A673 (cell line): Measurements from ENCODE around the gene MAP4K4. TPM values are rescaled to one million over a fixed set of nuclear protein-coding genes. Genes with fewer than 3 reads are reported as not detected.

Experiments
- BruUV-seq: library from RNA; stranded (reverse); fragments of 400-500 nt; replicated peaks from 2 replicates; lab custom pipeline; 2021; lab: Mats Ljungman, UMichigan
- CTCF ChIA-PET: fragments of 300-600 bp; sonication (Branson Sonifier 250); formaldehyde crosslinking; loops from one replicate; lab custom pipeline; 2022; ENCODE audit warnings: antibody characterized with exemption; lab: Charles Lee
- POLR2A ChIA-PET: fragments of 300-600 bp; sonication (Branson Sonifier 250); formaldehyde crosslinking; loops from one replicate; lab custom pipeline; 2022; ENCODE audit warnings: antibody characterized with exemption; ENCODE audit not compliant: low non-redundant PET; lab: Charles Lee
- DNase-seq: peaks from one replicate; pipeline ENCODE4 v3.0.0-alpha.2; 2015; ENCODE audit warnings: low spot score
- H3K27ac ChIP-seq: fragments of 200-600 bp; sonication (generic); 2 replicates; pipeline ENCODE4 v1.5.1; 2016; ENCODE audit warnings: mixed run types, low read depth, mild to moderate bottlenecking, mixed read lengths, antibody characterized with exemption, low read length; ENCODE audit not compliant: poor library complexity, severe bottlenecking
- H3K27me3 ChIP-seq: fragments of 200-600 bp; sonication (generic); replicated peaks from 2 replicates; pipeline ENCODE4 v1.6.1; 2017; ENCODE audit warnings: mixed run types, low read depth, mild to moderate bottlenecking, mixed read lengths, antibody characterized with exemption, low read length; ENCODE audit not compliant: insufficient read depth, poor library complexity
- H3K36me3 ChIP-seq: fragments of 200-600 bp; sonication (generic); 2 replicates; pipeline ENCODE4 v1.6.1; 2016; ENCODE audit warnings: mixed run types, mild to moderate bottlenecking, mixed read lengths, antibody characterized with exemption, low read length; ENCODE audit not compliant: insufficient read depth, poor library complexity, severe bottlenecking
- H3K4me1 ChIP-seq: fragments of 200-600 bp; sonication (generic); 2 replicates; pipeline ENCODE4 v1.6.1; 2017; ENCODE audit warnings: mixed run types, mild to moderate bottlenecking, mixed read lengths, antibody characterized with exemption, low read length; ENCODE audit not compliant: insufficient read depth, poor library complexity, severe bottlenecking
- H3K4me3 ChIP-seq: fragments of 200-600 bp; sonication (generic); 2 replicates; pipeline ENCODE4 v1.5.1; 2016; ENCODE audit warnings: low read depth, mixed run types, mild to moderate bottlenecking, mixed read lengths, low read length; ENCODE audit not compliant: poor library complexity, severe bottlenecking
- H3K9me3 ChIP-seq: fragments of 200-600 bp; sonication (generic); 2 replicates; pipeline ENCODE4 v1.6.1; 2016; ENCODE audit warnings: mixed run types, low read depth, mild to moderate bottlenecking, mixed read lengths, antibody characterized with exemption, low read length; ENCODE audit not compliant: poor library complexity, severe bottlenecking
- EZH2 ChIP-seq: fragments of 200-600 bp; sonication (generic); IDR thresholded peaks from 2 replicates; pipeline ENCODE4 v1.6.1; 2017; ENCODE audit warnings: borderline replicate concordance, low read depth, mild to moderate bottlenecking, mixed read lengths, antibody characterized with exemption, low read length; ENCODE audit not compliant: poor library complexity, severe bottlenecking
- intact Hi-C: fragments of 100-400 bp; cut with micrococcal nuclease; formaldehyde crosslinking; loops from one replicate; pipeline ENCODE4 v1.10.0; 2022; ENCODE audit not compliant: unreplicated experiment
- total RNA-seq: library from RNA; stranded (reverse); gene quantifications from 2 replicates; pipeline ENCODE4 v1.2.3, GENCODE V29; 2021
- TF ChIP-seq, protein P1 (sequence below): fragments of 300-800, 200-600 bp; sonication (generic); conservative IDR thresholded peaks from 2 replicates; pipeline ENCODE4 v1.5.1; 2017; ENCODE audit warnings: low read depth, mild to moderate bottlenecking, antibody characterized with exemption, low read length, moderate library complexity, mixed read lengths

Gene MAP4K4
- total RNA-seq, 1 experiment from 2014 or later: 157 TPM

DNA sequence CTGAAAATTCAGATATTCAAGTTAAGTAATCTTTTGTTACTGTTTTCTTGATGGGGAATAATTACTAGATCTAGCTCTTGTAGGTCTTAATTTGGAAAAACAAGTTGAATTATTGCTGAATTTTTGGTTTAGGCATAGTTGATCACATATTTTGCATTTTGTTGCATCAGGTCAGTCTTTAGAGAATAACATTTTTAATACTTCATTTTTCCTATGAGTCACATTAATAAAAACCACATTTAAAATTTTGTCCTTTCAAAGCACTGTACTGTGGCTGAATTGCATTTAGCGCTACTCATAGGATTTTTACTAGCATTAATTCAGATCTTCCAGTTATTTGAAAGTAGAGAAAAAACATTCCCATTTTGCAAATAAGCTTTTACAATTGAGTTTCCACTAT, 23.2 kb downstream of the MAP4K4 start:
- Histone ChIP-seq H3K36me3 (peaks cover 3% of the 10 kb centered on the region), H3K4me3 (no peak overlapping the region), H3K9me3 (no peaks in the 10 kb centered on the region), H3K27me3 (no peaks in the 10 kb centered on the region), H3K4me1 (peaks cover 11% of the 10 kb centered on the region), H3K27ac (no peak overlapping the region)
- intact Hi-C loops: no loop called here
- no peak for TF ChIP-seq EZH2
- TF ChIP-seq, protein P1, sequence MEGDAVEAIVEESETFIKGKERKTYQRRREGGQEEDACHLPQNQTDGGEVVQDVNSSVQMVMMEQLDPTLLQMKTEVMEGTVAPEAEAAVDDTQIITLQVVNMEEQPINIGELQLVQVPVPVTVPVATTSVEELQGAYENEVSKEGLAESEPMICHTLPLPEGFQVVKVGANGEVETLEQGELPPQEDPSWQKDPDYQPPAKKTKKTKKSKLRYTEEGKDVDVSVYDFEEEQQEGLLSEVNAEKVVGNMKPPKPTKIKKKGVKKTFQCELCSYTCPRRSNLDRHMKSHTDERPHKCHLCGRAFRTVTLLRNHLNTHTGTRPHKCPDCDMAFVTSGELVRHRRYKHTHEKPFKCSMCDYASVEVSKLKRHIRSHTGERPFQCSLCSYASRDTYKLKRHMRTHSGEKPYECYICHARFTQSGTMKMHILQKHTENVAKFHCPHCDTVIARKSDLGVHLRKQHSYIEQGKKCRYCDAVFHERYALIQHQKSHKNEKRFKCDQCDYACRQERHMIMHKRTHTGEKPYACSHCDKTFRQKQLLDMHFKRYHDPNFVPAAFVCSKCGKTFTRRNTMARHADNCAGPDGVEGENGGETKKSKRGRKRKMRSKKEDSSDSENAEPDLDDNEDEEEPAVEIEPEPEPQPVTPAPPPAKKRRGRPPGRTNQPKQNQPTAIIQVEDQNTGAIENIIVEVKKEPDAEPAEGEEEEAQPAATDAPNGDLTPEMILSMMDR: no peak
- CTCF ChIA-PET: no interaction called here
- DNase-seq: no peak
- POLR2A ChIA-PET: no interaction called here
- BruUV-seq: no TSS peak

DNA sequence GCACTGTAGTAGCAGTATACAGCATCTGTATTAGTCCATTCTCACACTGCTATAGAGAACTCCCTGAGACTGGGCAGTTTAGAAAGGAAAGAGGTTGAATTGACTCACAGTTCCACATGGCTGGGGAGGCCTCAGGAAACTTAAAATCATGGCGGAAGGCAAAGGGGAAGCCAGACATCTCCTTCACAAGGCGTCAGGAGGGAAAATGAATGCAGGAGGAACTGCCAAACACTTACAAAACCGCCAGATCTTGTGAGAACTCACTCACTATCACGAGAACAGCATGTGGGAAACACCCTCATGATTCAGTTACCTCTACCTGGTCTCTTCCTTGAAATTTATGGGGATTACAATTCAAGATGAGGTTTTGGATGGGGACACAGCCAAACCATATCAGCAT, 25.4 kb downstream of the MAP4K4 start:
- POLR2A ChIA-PET: no interaction called here
- no peak for TF ChIP-seq EZH2
- TF ChIP-seq, protein P1: no peak
- CTCF ChIA-PET: no interaction called here
- intact Hi-C loops: no loop called here
- Histone ChIP-seq H3K27me3 (no peaks in the 10 kb centered on the region), H3K4me1 (peaks cover 8% of the 10 kb centered on the region), H3K4me3 (no peak overlapping the region), H3K36me3 (no peaks in the 10 kb centered on the region), H3K27ac (no peak overlapping the region), H3K9me3 (no peaks in the 10 kb centered on the region)
- DNase-seq: no peak
- no TSS peak for BruUV-seq

DNA sequence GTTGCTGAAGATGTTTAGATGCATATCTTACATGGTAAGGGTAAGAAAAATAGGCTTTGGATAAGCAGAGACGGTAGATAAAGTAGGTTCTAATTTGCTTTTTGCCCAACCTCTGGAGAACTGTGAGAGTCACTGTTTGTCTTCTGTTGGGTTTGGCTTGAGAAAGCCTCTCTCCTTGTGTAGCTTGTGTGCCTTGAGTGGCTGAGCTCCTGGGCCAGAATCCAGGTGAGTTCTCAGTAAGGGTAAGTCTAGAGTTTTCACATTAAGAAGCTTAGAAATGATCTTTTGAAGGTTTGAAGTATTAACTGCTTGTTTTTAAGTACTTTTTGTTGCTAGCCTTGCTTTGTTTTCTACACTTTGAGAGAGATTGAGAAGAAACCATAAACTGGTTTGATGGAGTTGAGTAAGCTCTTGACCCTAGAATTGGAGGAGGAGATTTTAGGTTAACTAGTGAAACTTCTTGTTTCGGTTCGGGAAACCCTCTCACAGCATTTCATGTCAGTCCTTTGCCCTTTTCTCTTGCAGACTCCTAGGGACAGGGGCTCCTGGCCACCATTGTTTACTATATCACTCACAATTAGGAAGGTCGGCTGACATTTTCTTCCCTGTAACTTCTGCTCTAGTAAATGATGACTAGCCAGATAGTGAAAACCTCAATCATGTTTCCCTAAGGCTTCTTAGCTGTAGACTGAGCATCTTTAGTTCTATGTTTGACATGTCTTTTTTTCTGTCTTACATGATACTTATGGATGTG, 26.0 kb downstream of the MAP4K4 start:
- Histone ChIP-seq H3K27me3 (no peaks in the 10 kb centered on the region), H3K4me1 (peaks cover 7% of the 10 kb centered on the region), H3K9me3 (no peaks in the 10 kb centered on the region), H3K27ac (no peak overlapping the region), H3K4me3 (no peak overlapping the region), H3K36me3 (no peaks in the 10 kb centered on the region)
- BruUV-seq: no TSS peak
- no peak for TF ChIP-seq EZH2
- TF ChIP-seq, protein P1: no peak
- DNase-seq: no peak
- intact Hi-C loops: no loop called here
- ChIA-PET POLR2A (interaction anchor here (0.5 kb wide), 1 partner anchor 23 kb away, joined by 4 read pairs; no protein-coding TSS in a partner anchor), CTCF (no interaction called here)
